Keratinocyte (primary cell): Measurements from ENCODE around the gene DMRTB1.
A peak's percentile ranks its signal among the peaks of the same experiment; 100 is the strongest.

ENCODE experiments used
- CTCF ChIP-seq, 3 experiments: IDR thresholded peaks in 1 of 3; conservative IDR thresholded peaks in 1 of 3; optimal IDR thresholded peaks in 1 of 3; 2 replicates in 2 of 3; 3 replicates in 1 of 3; pipeline versions ENCODE3 to v1.5.1; 2011; ENCODE audit warnings: low read length in 3 of 3, mild to moderate bottlenecking in 3 of 3, moderate library complexity in 2 of 3, control low read depth in 1 of 3, inconsistent platforms in 1 of 3; ENCODE audit not compliant: insufficient read depth in 2 of 3; ENCODE audit errors: extremely low read depth in 1 of 3
- EZH2 ChIP-seq: IDR thresholded peaks from one replicate; pipeline ENCODE4 v1.6.1; 2012; ENCODE audit warnings: inconsistent platforms, mild to moderate bottlenecking, low read length, moderate library complexity

GRCh38 chr1:53473463-53473862, 14.3 kb downstream of the DMRTB1 start:
- TF ChIP-seq CTCF (optimal IDR thresholded peaks at IDR 0.05 in 1 of 3, IDR thresholded peaks at IDR 0.05 in 1 of 3, conservative IDR thresholded peaks at IDR 0.05 in 1 of 3; ENCODE audit: extremely low read depth in 1 of 3, insufficient read depth in 2 of 3, low read length in 3 of 3): peak in 2 of 3 experiments; percentile 23 to 47
- TF ChIP-seq EZH2: no peak
